ENCODE data around the gene OSBPL10.

The OSBPL10 gene

GRCh38 chr3:31985831-31986230 lies 4.8 kb upstream of the OSBPL10 start:
- DNase-seq = no peak

GRCh38 chr3:31984321-31984720 lies 3.3 kb upstream of the OSBPL10 start:
- no peak for DNase-seq

GRCh38 chr3:31980530-31981205 lies 394 bp downstream of the OSBPL10 start:
- DNase-seq = peak; percentile 32

GRCh38 chr3:31979001-31979697 lies 1.9 kb downstream of the OSBPL10 start:
- peak; percentile 28 for DNase-seq

GRCh38 chr3:31978553-31978952 lies 2.5 kb downstream of the OSBPL10 start:
- no peak for DNase-seq

GRCh38 chr3:31977736-31978135 lies 3.3 kb downstream of the OSBPL10 start:
- DNase-seq = no peak

- DNase-seq = no peak
Observed at GRCh38 chr3:31976302-31976701, 4.8 kb downstream of the OSBPL10 start.

GRCh38 chr3:31974964-31975363 lies 6.1 kb downstream of the OSBPL10 start:
- DNase-seq = no peak

GRCh38 chr3:31974471-31974870 lies 6.6 kb downstream of the OSBPL10 start:
- no peak for DNase-seq

GRCh38 chr3:31973837-31974236 lies 7.2 kb downstream of the OSBPL10 start:
- DNase-seq = no peak

GRCh38 chr3:31973081-31973480 lies 8.0 kb downstream of the OSBPL10 start:
- DNase-seq = no peak

- no peak for DNase-seq
Observed at GRCh38 chr3:31971607-31972006, 9.5 kb downstream of the OSBPL10 start.

- no peak for DNase-seq
Observed at GRCh38 chr3:31968927-31969418, 12.1 kb downstream of the OSBPL10 start.

- no peak for DNase-seq
Observed at GRCh38 chr3:31968369-31968926, 12.6 kb downstream of the OSBPL10 start.

GRCh38 chr3:31967592-31967991 lies 13.5 kb downstream of the OSBPL10 start:
- no peak for DNase-seq

- no peak for DNase-seq
Observed at GRCh38 chr3:31966978-31967591, 14.0 kb downstream of the OSBPL10 start.

- no peak for DNase-seq
Observed at GRCh38 chr3:31962801-31963205, 18.3 kb downstream of the OSBPL10 start.

- no peak for DNase-seq
Observed at GRCh38 chr3:31960793-31961431, 20.1 kb downstream of the OSBPL10 start.

- DNase-seq = no peak
Observed at GRCh38 chr3:31959951-31960792, 20.9 kb downstream of the OSBPL10 start.

- no peak for DNase-seq
Observed at GRCh38 chr3:31959251-31959650, 21.8 kb downstream of the OSBPL10 start.

- DNase-seq = no peak
Observed at GRCh38 chr3:31958701-31959152, 22.3 kb downstream of the OSBPL10 start.

- no peak for DNase-seq
Observed at GRCh38 chr3:31957106-31957505, 24.0 kb downstream of the OSBPL10 start.

Measured in stimulated activated CD4-positive, alpha-beta T cell treated with anti-CD3 and anti-CD28 coated beads, Interleukin-4, amount 100 ng/mL, for 24 hours (primary cell).